Gastrocnemius medialis (tissue), 4 donors: Measurements from ENCODE around the gene OTOG.

Source experiments
- CTCF ChIP-seq, 5 experiments: fragments of 450-650 bp in 3 of 5; fragments of 200-600 bp in 2 of 5; sonication (generic) in 2 of 5; IDR thresholded peaks in 4 of 5; conservative IDR thresholded peaks in 1 of 5; 1 replicate in 4 of 5; 2 replicates in 1 of 5; pipeline ENCODE4 v1.5.1; 2016 to 2019; ENCODE audit warnings: antibody characterized with exemption in 5 of 5, mild to moderate bottlenecking in 3 of 5, moderate library complexity in 3 of 5
- POLR2A ChIP-seq, 2 donors: fragments of 450-650 bp; IDR thresholded peaks; one replicate each; pipeline ENCODE4 v1.6.1; 2017; ENCODE audit warnings: antibody characterized with exemption in 2 of 2, mild to moderate bottlenecking in 2 of 2, moderate library complexity in 2 of 2

- TF ChIP-seq CTCF (IDR thresholded peaks at IDR 0.05 in 4 of 5, conservative IDR thresholded peaks at IDR 0.05 in 1 of 5) (no peak), POLR2A (IDR thresholded peaks at IDR 0.05) (no peak)
Measured at GRCh38 chr11:17607591-17608570, 60.8 kb downstream of the OTOG start.
